Measurements from ENCODE around the gene MED14.

DNA sequence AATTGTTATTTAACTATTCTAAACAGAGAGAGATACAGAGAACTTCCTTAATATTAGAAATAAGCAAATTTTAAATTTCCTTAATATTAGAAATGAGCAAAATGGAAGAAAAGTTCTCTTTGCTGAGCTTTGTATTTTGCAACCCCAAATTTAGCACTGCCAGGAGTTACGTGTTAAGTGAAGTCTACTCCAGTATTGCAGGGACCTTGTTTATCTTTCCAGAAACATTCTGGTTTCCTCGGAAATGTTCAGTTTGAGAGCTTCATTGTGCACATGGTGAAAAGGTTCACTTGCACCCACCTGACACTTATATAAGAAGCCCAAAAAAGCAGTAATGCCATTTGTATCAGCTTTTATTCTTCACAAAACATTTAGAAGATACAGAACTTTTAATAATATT, 81.8 kb downstream of the MED14 start:
- TF ChIP-seq, protein P1, sequence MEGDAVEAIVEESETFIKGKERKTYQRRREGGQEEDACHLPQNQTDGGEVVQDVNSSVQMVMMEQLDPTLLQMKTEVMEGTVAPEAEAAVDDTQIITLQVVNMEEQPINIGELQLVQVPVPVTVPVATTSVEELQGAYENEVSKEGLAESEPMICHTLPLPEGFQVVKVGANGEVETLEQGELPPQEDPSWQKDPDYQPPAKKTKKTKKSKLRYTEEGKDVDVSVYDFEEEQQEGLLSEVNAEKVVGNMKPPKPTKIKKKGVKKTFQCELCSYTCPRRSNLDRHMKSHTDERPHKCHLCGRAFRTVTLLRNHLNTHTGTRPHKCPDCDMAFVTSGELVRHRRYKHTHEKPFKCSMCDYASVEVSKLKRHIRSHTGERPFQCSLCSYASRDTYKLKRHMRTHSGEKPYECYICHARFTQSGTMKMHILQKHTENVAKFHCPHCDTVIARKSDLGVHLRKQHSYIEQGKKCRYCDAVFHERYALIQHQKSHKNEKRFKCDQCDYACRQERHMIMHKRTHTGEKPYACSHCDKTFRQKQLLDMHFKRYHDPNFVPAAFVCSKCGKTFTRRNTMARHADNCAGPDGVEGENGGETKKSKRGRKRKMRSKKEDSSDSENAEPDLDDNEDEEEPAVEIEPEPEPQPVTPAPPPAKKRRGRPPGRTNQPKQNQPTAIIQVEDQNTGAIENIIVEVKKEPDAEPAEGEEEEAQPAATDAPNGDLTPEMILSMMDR (IDR thresholded peaks at IDR 0.05) = no peak
- TF ChIP-seq ZFX (IDR thresholded peaks at IDR 0.05; ENCODE audit: borderline replicate concordance) = no peak
